ENCODE measurements around the gene NRXN3. TPM values are rescaled to one million over a fixed set of nuclear protein-coding genes. Genes with fewer than 3 reads are reported as not detected.

The NRXN3 gene
- total RNA-seq, 6 experiments from 2014 or later = 0.07 to 0.28 (median 0.11) TPM; not detected in 2

- H3K9me3 Mint-ChIP-seq = peaks cover 4% of the 10 kb centered on the region; the same call in 1 of the 2 replicates
- TF ChIP-seq, protein P1, sequence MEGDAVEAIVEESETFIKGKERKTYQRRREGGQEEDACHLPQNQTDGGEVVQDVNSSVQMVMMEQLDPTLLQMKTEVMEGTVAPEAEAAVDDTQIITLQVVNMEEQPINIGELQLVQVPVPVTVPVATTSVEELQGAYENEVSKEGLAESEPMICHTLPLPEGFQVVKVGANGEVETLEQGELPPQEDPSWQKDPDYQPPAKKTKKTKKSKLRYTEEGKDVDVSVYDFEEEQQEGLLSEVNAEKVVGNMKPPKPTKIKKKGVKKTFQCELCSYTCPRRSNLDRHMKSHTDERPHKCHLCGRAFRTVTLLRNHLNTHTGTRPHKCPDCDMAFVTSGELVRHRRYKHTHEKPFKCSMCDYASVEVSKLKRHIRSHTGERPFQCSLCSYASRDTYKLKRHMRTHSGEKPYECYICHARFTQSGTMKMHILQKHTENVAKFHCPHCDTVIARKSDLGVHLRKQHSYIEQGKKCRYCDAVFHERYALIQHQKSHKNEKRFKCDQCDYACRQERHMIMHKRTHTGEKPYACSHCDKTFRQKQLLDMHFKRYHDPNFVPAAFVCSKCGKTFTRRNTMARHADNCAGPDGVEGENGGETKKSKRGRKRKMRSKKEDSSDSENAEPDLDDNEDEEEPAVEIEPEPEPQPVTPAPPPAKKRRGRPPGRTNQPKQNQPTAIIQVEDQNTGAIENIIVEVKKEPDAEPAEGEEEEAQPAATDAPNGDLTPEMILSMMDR (IDR thresholded peaks at IDR 0.05) = no peak
- no peaks in the 10 kb centered on the region; the same call in 1 of the 2 replicates for H3K27me3 Mint-ChIP-seq (ENCODE audit: insufficient read depth)
- no peak for DNase-seq
- no peak overlapping the region for H3K27ac Mint-ChIP-seq
- no peaks in the 10 kb centered on the region for H3K36me3 Mint-ChIP-seq (ENCODE audit: low read depth)
- no peak overlapping the region for H3K4me3 Mint-ChIP-seq
- H3K4me1 Mint-ChIP-seq (ENCODE audit: low read depth) = no peaks in the 10 kb centered on the region
These were observed 504.6 kb downstream of the NRXN3 start for GRCh38 chr14:78674820-78675219.

- DNase-seq = no peak
- Mint-ChIP-seq H3K36me3 (ENCODE audit: low read depth) (no peaks in the 10 kb centered on the region), H3K4me1 (ENCODE audit: low read depth) (no peaks in the 10 kb centered on the region), H3K27ac (no peak overlapping the region), H3K9me3 (no peaks in the 10 kb centered on the region), H3K4me3 (no peak overlapping the region), H3K27me3 (ENCODE audit: insufficient read depth) (no peaks in the 10 kb centered on the region; the same call in 1 of the 2 replicates)
- TF ChIP-seq, protein P1 (IDR thresholded peaks at IDR 0.05) = no peak
These were observed 513.0 kb downstream of the NRXN3 start for GRCh38 chr14:78683206-78683605.

GRCh38 chr14:78683981-78684380, 513.8 kb downstream of the NRXN3 start:
- Mint-ChIP-seq H3K4me3 (no peak overlapping the region), H3K9me3 (no peaks in the 10 kb centered on the region), H3K27me3 (ENCODE audit: insufficient read depth) (no peaks in the 10 kb centered on the region; the same call in 1 of the 2 replicates), H3K27ac (no peak overlapping the region), H3K36me3 (ENCODE audit: low read depth) (no peaks in the 10 kb centered on the region), H3K4me1 (ENCODE audit: low read depth) (no peaks in the 10 kb centered on the region)
- TF ChIP-seq, protein P1 (IDR thresholded peaks at IDR 0.05) = no peak
- DNase-seq = no peak

- H3K4me1 Mint-ChIP-seq (ENCODE audit: low read depth) = peaks cover 6% of the 10 kb centered on the region; the same call in 1 of the 2 replicates
- no peak for DNase-seq
- H3K36me3 Mint-ChIP-seq (ENCODE audit: low read depth) = no peaks in the 10 kb centered on the region
- no peak overlapping the region for H3K4me3 Mint-ChIP-seq
- H3K27me3 Mint-ChIP-seq (ENCODE audit: insufficient read depth) = no peaks in the 10 kb centered on the region; the same call in 1 of the 2 replicates
- no peak overlapping the region for H3K27ac Mint-ChIP-seq
- H3K9me3 Mint-ChIP-seq = no peaks in the 10 kb centered on the region
- TF ChIP-seq, protein P1 (IDR thresholded peaks at IDR 0.05) = no peak
These were observed 518.3 kb downstream of the NRXN3 start for GRCh38 chr14:78688503-78688902.

DNA sequence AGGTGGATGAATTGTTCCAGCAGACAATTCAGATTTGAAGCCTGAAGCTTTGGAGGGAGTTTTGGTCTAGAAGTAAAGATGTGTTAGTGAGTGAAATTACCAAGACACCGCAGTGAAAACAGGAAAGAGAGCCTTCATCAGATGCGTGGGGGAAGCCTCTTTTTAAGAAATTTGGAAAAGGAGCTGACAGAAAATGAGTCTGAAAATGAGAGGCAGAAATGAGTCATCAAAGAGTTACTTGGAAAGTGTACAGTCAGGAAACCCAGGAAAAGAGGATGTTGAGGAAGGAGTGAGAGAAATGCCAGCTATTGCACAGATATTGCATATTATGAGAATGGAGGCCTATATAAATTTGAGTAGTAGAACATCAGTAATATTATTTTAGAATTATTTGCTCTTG, 520.7 kb downstream of the NRXN3 start:
- no peaks in the 10 kb centered on the region; the same call in 1 of the 2 replicates for H3K27me3 Mint-ChIP-seq (ENCODE audit: insufficient read depth)
- TF ChIP-seq, protein P1 (IDR thresholded peaks at IDR 0.05) = no peak
- no peaks in the 10 kb centered on the region for H3K36me3 Mint-ChIP-seq (ENCODE audit: low read depth)
- DNase-seq = no peak
- no peak overlapping the region for H3K27ac Mint-ChIP-seq
- no peaks in the 10 kb centered on the region for H3K9me3 Mint-ChIP-seq
- peaks cover 6% of the 10 kb centered on the region; the same call in 1 of the 2 replicates for H3K4me1 Mint-ChIP-seq (ENCODE audit: low read depth)
- no peak overlapping the region for H3K4me3 Mint-ChIP-seq

DNA sequence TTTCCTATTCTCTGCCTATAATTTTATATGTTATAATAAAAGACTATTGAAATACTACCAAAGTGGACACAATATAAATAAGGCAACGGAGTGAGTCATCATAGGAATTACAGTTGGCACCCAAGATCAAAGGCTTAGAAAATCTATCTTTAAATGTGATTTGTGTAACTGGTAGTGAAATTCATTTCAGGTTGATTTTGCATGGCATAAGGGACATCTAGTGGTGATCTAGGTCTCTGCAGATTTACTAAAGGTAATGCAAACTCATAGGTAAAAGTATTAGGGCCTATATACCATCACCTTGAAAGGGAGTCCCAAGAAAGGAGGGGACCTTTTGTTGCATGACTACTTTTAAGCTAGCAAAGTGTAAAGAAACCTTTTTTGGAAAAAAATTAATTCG, 527.2 kb downstream of the NRXN3 start:
- H3K4me1 Mint-ChIP-seq (ENCODE audit: low read depth) = no peaks in the 10 kb centered on the region
- H3K9me3 Mint-ChIP-seq = no peaks in the 10 kb centered on the region
- no peaks in the 10 kb centered on the region for H3K36me3 Mint-ChIP-seq (ENCODE audit: low read depth)
- H3K4me3 Mint-ChIP-seq = no peak overlapping the region
- peak; percentile 57 for DNase-seq
- no peaks in the 10 kb centered on the region for H3K27me3 Mint-ChIP-seq (ENCODE audit: insufficient read depth)
- no peak overlapping the region for H3K27ac Mint-ChIP-seq
- TF ChIP-seq, protein P1 (IDR thresholded peaks at IDR 0.05) = peak; percentile 83
